Femur (tissue), 1 donor: Measurements from ENCODE around the gene CHTF8.
"Not testable (repeated sequence)": the region's sequence is repeated elsewhere in the genome, so short reads cannot be mapped to it uniquely, and the experiment has no call there.

Source experiments
- DNase-seq: peaks from one replicate; pipeline ENCODE4 v3.0.0-alpha.2; 2017

Gene CHTF8

GRCh38 chr16:69138608-69139007 lies 6.2 kb upstream of the CHTF8 start:
- no peak for DNase-seq

DNA sequence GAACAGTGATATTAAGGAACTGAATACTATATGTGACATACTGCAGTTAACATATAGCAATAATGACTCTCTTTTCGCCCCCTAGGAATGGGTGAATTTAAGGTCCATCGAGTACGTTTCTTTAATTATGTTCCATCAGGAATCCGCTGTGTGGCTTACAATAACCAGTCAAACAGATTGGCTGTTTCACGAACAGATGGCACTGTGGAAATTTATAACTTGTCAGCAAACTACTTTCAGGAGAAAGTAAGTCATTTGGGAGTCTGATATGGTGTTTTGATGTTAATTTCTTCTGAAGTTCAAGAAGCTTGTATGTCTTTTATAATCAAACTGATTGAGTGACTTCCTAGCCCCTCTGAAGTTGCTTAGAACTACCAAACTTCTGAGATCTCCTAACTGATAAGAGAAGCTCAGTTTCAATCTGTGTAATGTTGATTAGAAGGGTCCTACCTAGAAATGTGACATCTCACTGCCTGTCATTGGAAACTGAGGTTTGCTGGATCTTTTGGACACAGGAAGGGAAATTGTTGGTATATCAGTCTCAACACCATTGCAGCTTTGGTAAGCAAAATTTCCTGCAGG lies 1.1 kb upstream of the CHTF8 start:
- no peak for DNase-seq

DNA sequence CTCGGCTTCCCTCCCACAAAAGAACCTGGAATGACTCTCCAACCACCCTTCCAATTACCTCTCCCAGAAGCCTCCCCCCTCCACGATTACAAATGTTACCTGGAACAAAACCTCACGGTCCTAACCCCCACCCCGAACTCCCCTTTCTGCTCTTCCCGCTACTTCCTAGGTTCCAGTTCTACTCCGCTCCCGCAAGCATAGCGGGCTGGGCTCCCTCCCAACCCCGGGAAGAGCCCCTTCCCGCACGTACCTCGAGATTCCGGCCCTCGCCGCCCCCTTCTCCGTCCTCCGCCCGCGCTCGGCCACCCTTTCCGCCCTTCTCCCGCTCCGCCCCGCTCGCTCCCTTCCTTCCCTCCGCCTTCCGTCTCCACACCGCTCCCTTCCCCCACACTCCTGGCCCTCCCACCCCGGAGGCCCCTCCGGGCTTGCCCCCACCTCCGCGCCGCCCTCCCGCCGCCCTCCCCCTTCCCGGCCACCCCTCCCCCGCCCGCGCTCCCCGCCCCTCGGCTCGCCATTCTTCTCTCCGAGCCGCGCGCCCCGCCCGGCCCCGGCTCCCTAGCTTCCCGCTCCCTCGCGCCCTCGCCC lies 457 bp downstream of the CHTF8 start:
- DNase-seq: peak; percentile 92

GRCh38 chr16:69131167-69131838 lies 1.1 kb downstream of the CHTF8 start:
- peak; percentile 54 for DNase-seq

DNA sequence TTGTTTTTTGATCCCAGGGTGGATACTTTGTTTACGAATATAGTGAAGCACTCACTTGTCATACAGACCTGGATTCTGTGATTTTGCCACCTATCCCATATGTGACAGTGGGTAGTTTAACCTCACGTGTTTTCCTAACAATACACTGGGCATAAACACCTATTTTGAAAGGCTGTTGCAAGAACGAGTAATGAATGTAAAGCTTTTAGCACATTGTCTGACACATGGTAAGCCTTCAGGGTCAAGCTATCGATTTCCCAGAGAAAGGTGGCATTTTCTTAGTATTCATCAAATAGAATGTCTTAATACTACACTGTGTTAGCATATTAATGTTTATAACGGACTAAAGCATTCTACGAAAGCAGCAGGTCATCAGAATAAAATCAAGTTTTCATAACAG lies 1.9 kb downstream of the CHTF8 start:
- DNase-seq: no peak

GRCh38 chr16:69127966-69128510 lies 4.3 kb downstream of the CHTF8 start:
- DNase-seq: no peak

- DNase-seq: not testable (repeated sequence)
These were observed 5.6 kb downstream of the CHTF8 start for GRCh38 chr16:69126801-69127200.

GRCh38 chr16:69126221-69126620 lies 6.2 kb downstream of the CHTF8 start:
- no peak for DNase-seq

DNA sequence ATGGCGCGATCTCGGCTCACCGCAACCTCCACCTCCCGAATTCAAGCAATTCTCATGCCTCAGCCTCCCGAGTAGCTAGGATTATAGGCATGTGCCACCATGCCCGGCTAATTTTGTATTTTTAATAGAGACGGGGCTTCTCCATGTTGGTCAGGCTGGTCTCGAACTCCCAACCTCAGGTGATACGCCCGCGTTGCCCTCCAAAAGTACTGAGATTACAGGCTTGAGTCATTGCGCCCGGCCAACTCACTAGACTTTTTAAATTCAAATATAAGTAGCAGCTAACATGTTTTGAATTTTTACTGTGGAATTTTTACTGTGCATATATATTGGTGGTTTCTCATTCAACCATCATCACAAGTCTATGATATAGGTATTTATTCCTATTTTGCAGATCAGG lies 7.4 kb downstream of the CHTF8 start:
- DNase-seq: not testable (repeated sequence)

DNA sequence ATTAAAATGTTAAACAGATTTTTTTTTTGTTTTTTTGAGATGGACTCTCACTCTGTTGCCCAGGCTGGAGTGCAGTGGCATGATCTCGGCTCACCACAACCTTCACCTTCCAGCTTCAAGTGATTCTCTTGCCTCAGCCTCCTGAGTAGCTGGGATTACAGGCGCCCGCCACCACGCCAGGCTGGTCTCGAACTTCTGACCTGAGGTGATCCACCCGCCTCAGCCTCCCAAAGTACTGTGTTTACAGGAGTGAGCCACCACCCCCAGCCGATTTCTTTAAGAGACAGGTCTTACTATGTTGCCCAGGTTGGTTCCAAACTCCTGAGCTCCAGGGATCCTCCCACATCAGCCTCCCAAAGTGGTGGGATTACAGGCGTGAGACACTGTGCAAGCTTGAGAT lies 8.0 kb downstream of the CHTF8 start:
- not testable (repeated sequence) for DNase-seq

DNA sequence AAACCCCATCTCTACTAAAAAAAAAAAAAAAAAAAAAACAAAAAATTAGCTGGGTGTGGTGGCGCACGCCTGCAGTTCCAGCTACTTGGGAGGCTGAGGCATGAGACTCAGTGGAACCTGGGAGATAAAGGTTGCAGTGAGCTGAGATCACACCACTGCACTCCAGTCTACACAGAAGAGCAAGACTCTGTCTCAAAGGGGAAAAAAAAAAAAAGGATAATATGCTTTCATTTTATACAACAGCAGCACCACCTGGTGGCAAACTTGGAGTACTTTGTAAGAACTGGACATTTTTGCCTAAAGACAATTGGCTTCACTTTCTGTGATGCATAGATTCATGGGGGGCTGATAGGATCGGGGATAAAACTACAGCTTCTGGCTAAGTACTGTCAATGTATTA lies 8.5 kb downstream of the CHTF8 start:
- DNase-seq: peak; percentile 57

DNA sequence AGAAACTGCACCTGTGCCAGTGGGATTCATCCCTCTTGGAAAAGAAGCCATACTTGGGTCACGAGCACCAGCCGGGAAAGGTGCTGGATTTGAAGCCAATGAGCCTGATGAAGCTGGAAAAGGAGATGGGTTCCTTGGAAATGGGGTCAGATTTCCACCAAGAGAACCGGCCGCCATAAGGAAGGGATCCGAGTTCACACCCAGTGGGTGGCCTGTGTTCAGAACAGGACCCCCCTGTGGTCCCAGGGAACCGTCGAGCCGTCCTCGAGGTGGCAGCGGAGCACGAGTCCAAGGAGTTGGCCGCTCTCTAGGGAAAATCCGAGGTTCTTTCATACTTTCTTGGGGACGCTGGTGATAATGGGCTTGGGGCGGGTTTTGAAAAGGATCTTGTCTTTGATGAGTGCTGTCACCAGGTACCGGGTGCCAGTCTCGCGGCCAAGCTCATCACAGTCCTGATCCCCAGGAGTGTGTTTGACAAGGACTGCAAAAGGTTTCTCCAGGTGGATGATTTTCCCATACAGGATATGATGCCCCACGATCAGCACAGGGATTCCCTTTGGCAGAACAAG lies 12.2 kb downstream of the CHTF8 start:
- DNase-seq: no peak

- DNase-seq: no peak
These were observed 12.9 kb downstream of the CHTF8 start for GRCh38 chr16:69119536-69119935.

DNA sequence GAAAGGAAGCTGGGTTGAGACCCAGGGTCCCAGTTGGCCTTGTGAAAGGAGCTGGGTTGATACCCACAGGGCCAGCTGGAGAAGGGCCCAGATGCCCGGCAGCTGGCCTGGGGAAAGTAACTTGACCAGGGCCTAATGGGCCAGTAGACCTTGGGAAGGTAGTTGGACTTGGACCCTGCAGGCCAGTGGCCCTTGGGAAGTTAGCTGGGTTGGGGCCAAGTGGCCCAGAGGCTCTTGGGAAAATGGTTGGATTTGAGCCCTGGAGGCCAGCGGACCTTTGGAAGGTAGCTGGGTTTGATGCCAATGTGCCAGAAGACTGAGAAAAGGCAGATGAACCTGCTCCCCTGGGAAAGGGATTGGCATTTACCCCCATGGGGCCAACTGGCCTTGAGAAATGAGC lies 13.4 kb downstream of the CHTF8 start:
- DNase-seq: no peak

DNA sequence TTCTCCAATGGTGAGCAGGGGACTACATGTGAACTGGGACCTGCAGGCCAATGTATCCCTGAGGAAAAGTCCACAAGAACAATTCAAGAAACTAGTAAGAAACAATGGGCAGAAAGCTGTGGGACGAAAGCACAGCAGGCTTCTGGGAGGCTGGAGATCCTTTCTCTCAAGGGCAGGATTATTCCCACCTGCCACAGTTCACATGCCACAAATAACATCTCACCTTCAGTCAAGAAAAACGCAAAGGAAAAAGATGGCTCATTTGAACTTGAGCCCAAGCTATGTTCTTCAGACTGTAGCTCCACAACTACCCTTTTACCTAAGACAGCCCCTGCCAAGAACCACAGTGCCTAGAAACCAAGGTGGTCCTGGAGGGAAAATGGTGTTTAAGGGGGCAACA lies 13.9 kb downstream of the CHTF8 start:
- DNase-seq: no peak

DNA sequence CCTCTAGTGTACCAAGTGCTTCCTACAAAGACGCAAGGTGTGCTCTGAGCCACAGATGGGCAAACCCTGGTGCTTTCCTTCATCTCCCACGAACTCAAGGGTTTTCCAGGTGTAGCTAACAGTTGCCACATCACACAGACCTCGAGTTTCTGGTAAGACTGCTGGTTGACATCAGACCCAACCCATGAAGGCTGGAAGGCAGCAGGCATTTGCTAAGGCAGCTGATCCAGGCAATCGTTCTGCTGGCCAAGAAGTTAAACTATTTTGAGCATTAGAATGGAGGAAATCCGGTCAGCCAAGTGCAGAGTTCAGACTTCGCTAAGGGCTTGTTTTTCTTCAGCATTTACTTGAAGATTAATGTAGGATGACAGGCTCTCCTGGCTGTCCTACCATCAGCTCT lies 15.5 kb downstream of the CHTF8 start:
- DNase-seq: no peak

- no peak for DNase-seq
These were observed 16.0 kb downstream of the CHTF8 start for GRCh38 chr16:69116256-69116875.

GRCh38 chr16:69115837-69116236 lies 16.6 kb downstream of the CHTF8 start:
- no peak for DNase-seq

DNA sequence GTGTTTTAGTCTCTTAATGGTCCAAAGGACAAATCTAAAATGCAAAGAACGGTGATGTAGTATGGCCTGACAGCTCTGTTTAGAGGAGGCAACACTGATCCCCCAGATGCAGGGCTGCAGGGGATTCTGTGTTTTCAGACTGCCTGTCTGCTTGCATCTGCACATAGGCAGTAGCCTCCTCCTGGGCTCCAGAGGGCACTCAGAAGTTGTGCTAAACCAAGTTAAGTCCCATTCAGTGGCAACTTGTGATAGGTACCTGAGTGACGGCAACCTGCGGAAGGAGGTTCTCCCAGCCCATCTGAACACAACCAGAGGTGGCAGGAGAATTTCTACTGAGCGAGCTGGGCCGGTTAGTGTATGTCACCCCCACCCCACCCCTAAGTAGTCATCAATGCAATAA lies 17.0 kb downstream of the CHTF8 start:
- DNase-seq: no peak

DNA sequence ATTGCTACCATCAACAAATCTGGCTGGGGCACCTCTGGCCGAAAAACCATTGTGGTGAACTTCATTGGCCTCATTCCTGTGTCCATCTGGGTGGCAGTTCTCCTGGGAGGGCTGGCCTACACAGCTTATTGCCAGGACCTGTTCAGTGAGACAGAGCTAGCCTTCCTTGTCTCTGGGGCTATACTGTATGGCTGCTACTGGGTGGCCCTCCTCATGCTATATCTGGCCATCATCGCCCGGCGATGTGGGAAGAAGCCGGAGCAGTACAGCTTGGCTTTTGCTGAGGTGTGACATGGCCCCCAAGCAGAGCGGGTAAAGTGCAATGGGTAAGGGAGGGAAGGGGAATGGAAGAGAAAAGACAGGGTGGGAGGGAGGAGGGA lies 17.4 kb downstream of the CHTF8 start:
- no peak for DNase-seq

DNA sequence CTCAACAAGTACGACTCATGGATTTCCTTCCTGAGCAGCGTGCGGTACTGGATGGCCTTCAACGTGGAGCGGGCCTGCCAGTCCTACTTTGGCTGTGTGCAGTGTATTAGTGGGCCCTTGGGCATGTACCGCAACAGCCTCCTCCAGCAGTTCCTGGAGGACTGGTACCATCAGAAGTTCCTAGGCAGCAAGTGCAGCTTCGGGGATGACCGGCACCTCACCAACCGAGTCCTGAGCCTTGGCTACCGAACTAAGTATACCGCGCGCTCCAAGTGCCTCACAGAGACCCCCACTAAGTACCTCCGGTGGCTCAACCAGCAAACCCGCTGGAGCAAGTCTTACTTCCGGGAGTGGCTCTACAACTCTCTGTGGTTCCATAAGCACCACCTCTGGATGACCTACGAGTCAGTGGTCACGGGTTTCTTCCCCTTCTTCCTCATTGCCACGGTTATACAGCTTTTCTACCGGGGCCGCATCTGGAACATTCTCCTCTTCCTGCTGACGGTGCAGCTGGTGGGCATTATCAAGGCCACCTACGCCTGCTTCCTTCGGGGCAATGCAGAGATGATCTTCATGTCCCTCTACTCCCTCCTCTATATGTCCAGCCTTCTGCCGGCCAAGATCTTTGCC lies 17.9 kb downstream of the CHTF8 start:
- DNase-seq: no peak

- no peak for DNase-seq
These were observed 19.2 kb downstream of the CHTF8 start for GRCh38 chr16:69113216-69113615.
